HG02759 (cell line): ENCODE measurements around the gene F13A1.
"Not testable (repeated sequence)": the region's sequence is repeated elsewhere in the genome, so short reads cannot be mapped to it uniquely, and the experiment has no call there.

ENCODE experiments used
- ATAC-seq: cut with Tn5 transposase; IDR thresholded peaks from one replicate; pipeline ENCODE4 v1.9.1; 2021; ENCODE audit warnings: mild to moderate bottlenecking, moderate library complexity; ENCODE audit not compliant: unreplicated experiment

Gene F13A1

DNA sequence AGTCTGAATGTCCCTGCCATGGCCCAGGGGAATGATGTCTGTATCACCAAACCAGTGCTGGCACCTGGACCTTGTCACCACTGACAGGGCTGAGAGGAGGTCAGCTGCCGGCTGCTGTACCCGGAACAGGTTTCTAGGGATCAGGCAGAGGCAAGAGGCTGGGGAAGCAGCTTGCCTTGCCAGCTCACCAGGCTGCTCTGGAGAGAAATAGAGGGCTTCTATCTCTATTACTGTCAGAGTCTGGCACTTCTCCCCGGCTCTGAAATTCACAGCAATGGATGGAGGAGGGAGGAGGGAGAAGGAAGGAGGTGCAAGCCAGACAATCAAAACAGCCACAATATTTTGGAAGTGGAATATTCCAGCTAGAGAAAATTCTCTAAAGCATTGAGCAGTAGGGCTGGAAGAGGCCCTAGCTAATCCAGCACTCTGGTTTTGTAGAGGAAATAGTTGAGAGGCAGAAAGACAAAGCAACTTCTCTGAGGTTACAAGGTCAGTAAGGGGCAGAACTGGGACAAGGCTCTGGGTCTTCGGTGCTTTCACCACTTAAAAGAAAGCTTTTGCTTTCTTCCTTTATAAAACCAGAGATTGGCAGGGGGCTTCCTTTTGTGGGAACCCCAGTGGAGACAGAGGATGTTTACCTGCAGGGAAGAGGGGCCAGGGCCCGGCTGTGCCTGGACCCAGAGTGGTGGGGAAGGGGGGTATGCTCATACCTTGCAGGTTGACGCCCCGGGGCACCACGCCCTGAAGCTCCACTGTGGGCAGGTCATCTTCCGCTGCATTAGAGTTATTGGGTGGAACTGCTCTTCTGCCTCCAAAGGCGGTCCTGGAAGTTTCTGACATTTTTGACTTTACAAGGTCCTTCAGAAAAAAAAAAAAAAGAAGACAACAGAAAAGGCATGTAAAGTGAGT lies 2.4 kb downstream of the F13A1 start:
- ATAC-seq: no peak

DNA sequence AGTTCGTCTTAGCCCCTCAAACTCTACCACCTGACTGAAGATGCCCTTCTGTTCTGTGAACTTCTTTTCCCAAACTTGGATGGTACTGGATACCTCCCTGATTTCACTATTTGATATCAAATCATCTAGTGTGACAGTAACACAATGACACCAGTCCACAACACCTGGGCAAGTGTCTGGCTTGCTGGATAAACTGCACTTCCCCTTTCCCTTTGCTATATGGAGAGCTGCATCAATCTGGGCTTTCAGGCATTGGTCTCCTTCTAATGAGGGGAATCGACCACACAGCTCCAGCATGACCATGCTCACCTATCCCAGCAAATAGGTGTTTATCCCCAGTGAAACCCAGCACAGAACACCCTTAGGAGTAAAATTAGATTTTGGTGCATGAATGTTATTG lies 3.1 kb downstream of the F13A1 start:
- ATAC-seq: no peak

DNA sequence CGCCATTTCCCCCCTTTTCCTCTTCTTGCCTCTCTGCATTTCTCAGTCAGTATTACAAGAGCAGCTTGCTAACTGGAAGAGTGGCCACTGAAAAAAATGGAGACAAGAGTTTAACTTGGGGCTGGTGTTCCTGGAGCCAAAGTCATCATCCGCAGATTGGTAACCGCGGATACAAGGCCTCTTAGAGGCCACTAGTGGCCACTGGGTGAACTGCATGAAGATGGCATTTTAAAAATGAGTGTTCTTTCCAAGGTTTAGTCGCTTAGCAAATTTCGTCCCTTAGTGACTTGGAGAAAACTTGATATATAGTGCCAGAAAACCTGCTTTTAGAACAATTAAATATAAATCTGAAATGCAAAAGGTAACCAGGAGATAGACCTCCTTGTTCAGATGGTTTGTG lies 4.8 kb downstream of the F13A1 start:
- ATAC-seq: no peak

DNA sequence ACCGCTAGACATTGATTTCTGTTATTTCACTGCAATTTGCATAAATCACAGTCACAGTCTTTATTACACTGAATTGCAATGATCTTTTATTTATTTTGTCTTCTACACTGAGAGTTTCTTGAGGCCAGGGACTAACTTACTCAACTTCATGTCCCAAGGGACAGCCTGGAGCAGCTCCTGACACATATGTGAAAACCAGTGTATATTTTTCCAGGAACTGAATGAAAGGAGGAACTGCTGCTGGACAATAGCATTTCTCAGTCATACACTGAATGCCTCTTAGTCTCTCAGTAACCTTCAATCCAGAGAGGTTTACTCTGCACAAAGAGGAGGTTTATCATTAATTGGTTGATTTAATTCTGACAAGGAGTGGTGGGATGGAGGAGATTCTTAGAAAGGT lies 5.9 kb downstream of the F13A1 start:
- no peak for ATAC-seq

DNA sequence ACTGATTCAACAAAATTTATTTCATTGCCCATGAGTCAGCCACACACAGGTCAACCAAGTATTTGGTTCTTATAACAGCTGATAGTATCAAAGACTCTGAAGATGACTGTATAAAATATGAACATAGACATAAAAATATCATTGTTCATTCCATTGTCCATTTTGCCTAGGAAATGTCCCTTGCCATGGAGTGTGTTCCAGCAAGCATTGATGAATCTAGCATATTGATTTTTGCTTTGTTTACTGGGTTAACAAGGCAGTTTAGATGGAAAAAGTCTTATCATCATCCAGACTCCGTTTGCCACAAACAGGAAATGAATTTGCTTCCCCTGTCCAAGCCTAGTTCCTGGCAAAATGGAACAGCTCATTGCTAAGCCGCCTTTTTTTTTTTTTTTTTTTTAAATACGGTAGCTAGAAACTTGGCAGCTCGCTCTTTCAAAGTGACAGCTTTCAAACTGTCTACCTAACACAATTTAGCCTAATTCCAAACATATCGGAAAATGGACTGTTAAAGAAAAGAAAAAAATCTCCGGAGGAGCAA lies 7.5 kb downstream of the F13A1 start:
- ATAC-seq: no peak

DNA sequence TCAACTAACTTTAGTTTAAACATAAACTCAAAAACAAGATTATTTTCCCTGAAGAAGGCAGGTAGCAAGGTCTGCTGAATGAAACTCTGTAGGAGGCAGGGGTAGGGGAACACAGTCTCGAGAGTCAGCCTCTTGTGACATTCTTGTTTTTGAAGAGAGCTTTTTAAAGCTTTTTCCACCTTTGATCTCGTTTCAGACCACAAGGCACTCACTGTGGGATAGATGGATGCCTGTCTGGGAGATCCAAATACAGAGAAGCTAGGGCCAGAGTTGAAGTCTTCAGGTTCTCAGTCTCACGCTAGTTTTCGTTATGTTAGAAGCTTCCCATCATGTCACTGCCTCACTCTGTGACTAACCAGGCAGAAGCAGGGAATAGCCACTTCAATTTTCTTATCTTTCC lies 14.9 kb downstream of the F13A1 start:
- no peak for ATAC-seq

DNA sequence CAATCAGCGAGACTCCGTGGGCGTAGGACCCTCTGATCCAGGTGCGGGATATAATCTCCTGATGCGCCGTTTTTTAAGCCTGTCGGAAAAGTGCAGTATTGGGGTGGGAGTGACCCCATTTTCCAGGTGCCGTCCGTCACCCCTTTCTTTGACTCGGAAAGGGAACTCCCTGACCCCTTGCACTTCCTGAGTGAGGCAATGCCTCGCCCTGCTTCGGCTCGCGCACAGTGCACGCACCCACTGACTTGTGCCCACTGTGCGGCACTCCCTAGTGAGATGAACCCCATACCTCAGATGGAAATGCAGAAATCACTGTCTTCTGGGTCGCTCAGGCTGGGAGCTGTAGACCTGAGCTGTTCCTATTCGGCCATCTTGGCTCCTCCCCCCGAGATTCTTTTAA lies 20.1 kb downstream of the F13A1 start:
- ATAC-seq: not testable (repeated sequence)

DNA sequence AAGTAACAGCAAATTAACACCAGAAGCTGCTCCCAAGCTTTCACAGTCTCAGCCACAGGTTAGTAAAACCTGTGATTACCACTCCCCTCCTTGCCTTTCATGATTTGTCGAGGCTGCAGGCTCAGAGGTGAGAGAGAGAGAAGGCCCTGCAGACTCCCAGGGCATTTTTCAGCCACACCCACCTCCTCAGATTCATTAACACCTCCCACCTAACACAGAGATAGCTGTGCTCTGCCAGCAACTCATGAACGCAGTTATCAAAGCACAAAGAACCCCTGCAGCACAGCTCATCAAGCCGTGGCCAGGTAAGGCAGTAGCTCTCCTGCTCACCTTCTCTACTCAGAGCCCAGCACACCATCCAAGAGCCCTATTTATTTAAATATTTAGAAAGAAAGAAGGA lies 27.1 kb downstream of the F13A1 start:
- ATAC-seq: no peak

DNA sequence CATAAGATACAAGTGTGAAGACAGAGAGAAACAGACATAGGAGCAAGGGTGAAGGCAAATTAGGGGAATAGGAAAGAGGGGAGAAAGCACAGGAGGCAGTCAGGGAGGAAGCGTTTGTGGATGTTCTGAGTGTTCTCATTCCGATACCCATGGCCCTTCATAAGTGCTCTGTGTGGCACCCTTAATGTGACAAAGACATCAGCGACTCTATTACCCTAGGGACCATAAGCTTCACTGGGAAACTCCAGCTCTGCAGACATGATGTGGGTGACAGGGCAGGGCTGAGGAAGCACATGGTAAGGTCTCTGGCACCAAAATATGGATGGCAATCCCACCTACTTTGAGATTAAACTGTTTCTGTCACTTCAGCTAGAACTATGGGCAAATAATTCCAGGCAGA lies 33.0 kb downstream of the F13A1 start:
- ATAC-seq: no peak

DNA sequence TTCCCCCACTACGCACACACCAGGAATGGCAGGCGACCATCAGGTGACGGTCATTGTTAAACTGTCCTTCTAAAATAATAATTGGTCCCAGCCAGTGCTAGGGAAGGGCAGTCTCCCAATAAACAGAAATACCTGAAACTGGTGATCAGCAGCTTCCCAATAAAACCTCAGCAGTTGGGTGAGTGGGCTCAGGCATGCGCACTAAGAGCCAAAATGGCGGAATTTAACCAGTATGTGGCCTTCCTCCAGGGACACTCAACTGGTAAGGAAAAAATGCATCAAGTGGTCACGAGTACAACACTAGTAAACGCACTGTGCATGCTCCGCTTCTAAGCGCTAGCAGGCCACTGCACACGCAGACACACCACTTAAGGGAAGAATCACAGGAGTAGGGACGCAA lies 34.8 kb downstream of the F13A1 start:
- no peak for ATAC-seq

DNA sequence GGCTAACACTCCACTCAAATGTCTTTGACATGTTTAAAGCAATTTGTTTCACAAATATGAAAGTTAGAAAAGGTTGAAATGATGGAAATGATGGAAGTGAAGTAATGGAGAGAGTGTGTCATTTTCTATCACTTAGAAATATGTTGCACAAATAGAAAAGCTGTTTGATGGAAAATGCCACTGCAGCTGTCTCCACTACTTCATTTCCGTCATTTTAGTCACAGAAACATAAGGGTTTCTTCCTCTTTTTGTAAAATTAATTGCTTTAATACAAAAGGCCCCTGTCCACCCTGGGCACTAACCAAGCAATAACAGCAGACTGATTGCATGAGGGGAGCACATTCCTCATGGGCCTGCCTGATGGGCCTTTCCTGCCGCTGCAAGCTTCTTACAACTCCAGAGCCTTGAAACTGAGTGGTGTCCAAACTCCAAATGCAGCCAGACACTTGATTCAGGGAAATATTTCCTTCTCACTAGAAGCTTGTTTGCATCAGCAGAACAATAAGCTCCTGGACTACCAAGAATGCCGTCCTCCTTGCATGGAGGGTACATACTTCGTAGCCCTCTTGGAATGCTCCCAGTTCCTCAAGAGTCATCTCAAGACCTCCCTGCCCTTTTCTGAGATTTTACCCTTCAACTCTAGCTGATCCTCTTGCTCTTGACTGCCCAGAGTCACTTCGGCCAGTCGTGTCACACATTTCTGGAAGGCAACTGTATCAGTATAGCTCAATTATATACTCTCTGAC lies 36.1 kb downstream of the F13A1 start:
- no peak for ATAC-seq

DNA sequence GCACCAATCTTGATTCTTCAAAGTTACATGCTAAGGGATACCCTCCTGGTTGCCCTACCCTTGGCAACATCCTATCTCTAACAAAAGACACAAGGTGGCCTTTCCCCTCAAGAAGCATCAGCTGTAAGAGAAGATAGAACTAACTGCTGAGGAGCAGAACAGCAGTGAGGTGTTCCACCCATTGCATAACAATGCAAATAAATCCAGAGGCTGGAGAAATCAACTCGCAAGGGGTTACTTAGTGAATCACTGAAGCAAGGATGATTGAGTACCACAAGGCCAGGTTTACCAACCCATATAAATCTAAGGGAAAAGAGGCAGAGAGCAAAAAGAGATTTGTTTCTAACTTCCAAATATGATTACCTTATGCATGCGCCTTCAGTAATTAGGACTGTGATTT lies 36.7 kb downstream of the F13A1 start:
- ATAC-seq: no peak

DNA sequence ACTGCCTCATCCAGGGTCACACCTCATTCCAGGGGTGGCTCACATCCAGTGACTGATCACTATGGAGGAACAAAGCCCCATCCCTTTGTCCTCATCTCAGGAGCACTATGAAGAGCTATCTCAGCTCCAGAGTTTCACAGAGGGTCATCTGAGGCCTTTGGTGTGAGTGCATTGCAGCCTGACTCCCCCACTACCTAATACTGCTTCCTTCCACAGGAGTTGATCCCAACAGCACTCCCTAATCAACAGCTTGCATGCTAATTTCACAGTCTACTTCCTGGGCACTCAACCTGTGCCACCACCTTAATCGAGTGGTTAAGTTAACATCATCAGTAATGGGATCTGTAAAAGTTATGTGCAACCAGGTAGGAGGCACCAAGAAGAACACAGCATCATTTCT lies 37.7 kb downstream of the F13A1 start:
- no peak for ATAC-seq

DNA sequence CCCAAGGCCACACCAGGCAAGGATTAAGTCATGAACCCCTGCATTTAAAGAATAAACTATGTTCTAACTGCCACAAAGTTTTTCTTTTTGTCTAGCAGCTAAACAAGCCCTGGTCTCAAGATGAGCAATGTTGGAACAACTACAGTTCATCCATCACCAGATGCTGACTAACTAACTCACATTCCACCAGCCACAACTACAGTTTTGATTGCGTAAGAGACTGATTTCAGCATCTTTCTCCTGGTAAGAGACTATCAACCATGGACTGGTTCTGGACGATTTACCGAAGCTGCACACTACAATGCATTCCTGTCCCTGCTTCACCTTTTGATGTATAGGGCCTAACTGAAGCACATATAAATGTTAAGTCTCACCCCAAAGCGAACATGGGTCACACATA lies 43.0 kb downstream of the F13A1 start:
- no peak for ATAC-seq

DNA sequence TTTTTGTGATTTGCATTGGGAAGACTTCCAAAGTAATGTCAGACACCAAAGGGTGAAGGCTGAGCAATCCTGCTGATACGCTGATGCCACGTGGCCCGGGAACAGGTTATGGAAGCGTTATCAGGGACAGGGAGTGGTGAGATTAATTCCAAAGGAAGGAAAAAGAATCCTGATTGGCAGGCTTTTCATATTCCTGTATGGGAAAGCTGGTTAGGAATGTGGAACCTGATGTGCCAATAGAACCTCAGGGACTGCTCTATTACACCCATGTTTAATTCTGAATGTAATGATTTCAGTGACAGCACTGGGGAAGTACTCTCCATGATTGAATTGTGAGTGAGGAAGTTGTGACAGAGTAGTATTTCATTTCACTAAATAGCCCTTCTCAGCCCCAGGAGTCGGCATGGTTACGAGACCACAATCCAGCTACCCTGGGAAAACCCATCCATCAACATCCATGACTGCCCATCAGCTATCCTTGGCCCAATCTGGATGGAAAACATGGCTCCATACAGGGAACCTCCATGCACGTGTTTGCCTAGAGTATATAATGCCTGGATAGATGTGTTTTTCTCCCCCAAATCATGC lies 49.4 kb downstream of the F13A1 start:
- no peak for ATAC-seq

DNA sequence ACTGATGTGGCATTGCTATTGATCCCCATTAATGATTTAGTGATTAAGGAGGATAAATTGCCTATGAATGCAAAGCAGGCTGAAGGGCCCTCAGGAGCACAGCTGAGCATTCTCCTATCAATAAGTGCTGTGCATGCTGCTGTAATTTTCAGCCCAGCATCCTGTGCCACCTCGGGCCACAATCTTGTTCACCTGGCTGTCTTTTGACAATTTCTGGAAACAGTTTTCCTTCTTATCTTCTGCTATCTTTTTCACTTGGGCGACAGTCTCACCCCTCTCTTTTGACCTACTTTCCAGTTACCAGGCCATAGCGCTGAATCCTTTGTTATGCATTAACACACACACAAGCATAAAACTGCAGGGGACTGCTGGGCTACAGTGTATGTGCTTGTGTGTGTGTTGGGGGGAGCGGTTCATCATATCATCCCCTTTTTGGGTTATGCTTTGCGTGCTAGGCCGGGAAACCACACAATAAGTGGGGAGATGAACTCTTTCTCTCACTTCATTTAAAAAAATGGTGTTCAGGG lies 60.2 kb downstream of the F13A1 start:
- no peak for ATAC-seq

DNA sequence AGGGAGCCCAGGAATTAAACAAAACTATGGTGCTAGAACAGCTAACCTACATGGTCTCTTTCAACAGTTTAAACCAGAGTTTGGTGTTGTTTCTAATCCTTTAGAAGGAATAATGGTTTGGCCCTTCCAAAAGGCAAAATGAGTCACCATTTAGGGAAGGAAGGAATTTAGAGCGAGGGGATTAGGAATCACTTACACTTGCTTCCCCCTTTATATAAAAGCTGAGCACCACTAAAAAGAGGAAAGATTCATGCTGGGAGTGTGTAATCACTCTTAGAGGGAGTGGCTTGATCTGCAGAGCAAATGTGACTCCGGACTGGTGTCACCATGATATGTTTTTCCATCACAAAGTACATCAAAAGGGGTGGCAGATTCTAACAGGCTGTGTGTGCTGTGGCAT lies 63.6 kb downstream of the F13A1 start:
- ATAC-seq: no peak

DNA sequence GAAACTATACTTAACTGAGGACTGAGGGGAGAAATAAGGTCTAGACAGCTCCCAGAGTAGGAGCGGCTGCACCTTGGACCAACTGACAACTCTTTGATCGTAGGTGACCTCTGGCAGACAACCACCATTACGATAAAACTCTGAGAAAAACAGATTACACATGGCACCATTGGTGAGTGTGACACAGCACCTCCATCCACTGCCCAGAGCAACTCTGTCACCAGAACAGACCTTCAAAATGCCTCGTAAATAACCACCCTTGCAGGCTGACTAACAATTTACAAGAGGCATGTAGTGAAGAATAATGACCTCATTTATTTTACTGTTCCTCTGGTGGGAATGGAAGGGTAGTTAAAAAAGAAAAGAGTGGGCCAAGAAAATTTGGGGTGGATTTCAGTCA lies 64.2 kb downstream of the F13A1 start:
- ATAC-seq: no peak

DNA sequence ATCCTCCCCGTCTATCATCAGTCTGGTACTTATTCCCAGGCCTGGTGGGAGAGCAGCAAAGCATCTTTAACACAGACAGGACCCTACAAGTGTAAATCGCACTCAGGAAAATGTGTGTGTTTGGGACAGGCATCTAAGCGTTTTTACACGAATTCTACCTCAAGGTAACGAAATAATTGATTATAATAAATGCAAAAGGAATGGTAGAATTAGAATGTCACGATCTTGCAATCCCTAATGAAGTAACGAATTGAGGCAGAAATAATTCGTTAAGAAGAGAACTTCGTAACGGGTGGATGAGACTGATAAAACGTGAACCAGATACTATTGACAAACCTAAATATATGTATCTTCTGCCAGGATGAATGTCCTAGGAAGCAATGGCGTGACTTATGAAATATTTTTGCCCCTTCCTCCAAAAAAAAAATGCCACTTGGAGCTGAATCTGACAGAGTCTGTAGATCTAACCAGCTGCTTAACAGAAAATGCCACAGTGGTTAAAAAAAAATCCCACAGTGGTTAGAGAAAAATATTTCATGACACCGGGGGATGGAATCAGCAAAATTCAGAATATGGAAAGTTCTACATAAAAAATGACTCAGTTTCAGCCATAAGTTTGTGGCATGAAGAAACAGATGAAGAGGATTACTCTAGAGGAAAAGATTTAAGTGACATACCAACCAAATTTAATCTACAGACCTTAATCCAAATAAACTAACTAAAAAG lies 68.7 kb downstream of the F13A1 start:
- ATAC-seq: no peak

DNA sequence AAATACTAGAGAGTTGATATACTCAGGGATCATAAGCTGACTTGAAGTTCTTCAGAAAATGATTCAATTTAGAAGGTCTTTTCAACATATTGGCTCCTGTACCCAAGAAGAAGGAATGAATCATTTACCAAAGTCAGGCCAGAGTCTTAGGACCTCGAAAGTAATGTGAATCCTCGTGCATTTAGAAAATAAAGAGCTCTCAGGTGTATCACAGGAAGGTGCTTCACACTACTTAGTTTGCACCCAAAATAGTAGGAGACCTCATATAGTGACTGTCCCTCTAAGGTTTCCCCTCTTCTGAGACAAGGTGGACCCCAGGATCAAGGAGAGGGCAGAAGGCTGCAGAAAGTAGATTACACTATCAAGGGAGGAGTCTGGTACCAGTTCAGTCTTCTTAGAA lies 71.8 kb downstream of the F13A1 start:
- peak; percentile 56 for ATAC-seq

DNA sequence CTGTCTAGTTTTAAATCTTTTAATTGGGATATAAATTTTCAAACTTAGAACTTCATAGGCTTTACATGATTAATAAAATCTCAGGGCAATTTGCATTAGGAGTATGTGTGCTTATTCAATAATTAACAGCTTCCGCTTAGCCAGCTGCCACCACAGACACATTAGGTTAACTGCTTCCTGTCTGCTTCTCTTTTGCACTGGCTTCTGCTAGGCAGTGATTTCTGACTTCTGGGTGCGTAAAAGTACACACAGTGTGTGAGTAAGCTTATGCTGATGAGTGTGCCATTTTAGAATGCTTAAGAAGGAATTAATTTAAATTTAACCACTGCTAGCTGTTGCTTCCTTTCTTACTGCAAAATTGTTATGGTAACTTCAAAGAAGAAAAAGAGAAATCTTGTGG lies 73.9 kb downstream of the F13A1 start:
- ATAC-seq: peak; percentile 84
